ENCODE measurements around the gene HPCAL1. TPM values are rescaled to one million over a fixed set of nuclear protein-coding genes. Genes with fewer than 3 reads are reported as not detected.

HPCAL1 gene
- total and polyA plus RNA-seq, 2 of the 8 experiments (the other 6 are each of a cell fraction or from before 2014, with no cell fraction given), result 5.8 to 8.6 TPM

DNA sequence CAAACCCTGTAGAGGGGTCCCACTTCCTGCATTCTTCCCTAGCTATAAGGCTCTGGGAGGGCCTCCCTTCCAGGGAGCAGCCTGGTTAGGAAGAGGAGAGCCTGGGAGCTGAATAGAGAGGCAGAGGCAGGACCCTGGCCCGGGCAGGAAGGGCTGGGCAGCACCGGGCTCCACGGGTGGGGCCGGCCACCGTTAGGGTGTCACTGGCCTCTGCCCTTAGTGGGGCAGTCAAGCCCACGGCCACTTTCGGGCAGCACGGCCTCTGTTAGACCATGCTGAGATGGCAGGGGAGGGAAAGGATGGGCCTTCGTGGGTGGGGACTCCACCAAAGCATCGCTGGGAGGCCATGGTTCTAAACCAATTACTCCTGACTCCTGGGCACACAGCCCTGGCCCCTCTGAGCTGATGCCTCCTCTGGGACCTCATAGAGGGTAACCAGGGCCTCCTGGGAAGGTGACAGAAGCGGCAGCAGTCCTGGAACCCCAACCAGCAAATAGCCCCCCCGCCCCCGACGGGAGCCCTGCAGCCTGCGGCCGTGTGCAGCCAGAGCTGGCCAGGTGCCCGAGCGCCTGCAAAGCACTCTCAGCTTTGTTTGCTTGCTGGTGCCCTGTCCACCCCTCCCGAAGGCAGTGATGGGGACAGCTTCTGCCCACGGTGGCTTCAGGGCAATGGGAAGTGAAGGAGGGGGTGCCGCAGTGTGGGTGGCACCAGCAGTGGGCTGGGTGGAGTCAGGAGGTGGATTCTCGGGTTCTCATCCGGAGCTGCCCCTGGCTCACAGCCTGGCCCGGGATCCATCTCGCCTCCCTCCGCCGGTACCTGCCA lies 16.3 kb upstream of the HPCAL1 start (continued):
- TF ChIP-seq HDAC6 (IDR thresholded peaks at IDR 0.05; ENCODE audit: low read depth, low read length) (no peak), POU5F1 (IDR thresholded peaks at IDR 0.05; ENCODE audit: low read depth, low read length) (no peak), ASH2L (IDR thresholded peaks at IDR 0.05; ENCODE audit: low read length) (no peak), TCF12 (IDR thresholded peaks at IDR 0.05; ENCODE audit: low read depth, low read length) (no peak), SUZ12 (IDR thresholded peaks at IDR 0.05; ENCODE audit: low read length) (no peak), CBX8 (IDR thresholded peaks at IDR 0.05; ENCODE audit: borderline replicate concordance, low read depth, low read length) (no peak), CREB1 (IDR thresholded peaks at IDR 0.05) (no peak), TBP (IDR thresholded peaks at IDR 0.05; ENCODE audit: low read depth, low read length) (no peak), RXRA (IDR thresholded peaks at IDR 0.05; ENCODE audit: insufficient read depth, low read depth, low read length) (no peak), SRF (IDR thresholded peaks at IDR 0.05; ENCODE audit: low read depth, low read length) (no peak), BACH1 (IDR thresholded peaks at IDR 0.05; ENCODE audit: low read length) (no peak)
- TF ChIP-seq, protein P1, sequence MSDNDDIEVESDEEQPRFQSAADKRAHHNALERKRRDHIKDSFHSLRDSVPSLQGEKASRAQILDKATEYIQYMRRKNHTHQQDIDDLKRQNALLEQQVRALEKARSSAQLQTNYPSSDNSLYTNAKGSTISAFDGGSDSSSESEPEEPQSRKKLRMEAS (IDR thresholded peaks at IDR 0.05), result no peak
